GM21737 (cell line): ENCODE data around the gene GAST.

ENCODE experiments used
- ATAC-seq: cut with Tn5 transposase; IDR thresholded peaks from one replicate; pipeline ENCODE4 v1.9.1; 2021; ENCODE audit warnings: mild to moderate bottlenecking, moderate library complexity; ENCODE audit not compliant: unreplicated experiment

The GAST gene

GRCh38 chr17:41738801-41739112, 26.6 kb downstream of the GAST start:
- no peak for ATAC-seq

- no peak for ATAC-seq
Measured at GRCh38 chr17:41739661-41740352, 27.7 kb downstream of the GAST start.

- no peak for ATAC-seq
Measured at GRCh38 chr17:41740506-41740905, 28.4 kb downstream of the GAST start.

GRCh38 chr17:41741709-41742108, 29.6 kb downstream of the GAST start:
- no peak for ATAC-seq

- no peak for ATAC-seq
Measured at GRCh38 chr17:41748275-41748674, 36.1 kb downstream of the GAST start.

GRCh38 chr17:41750862-41751261, 38.7 kb downstream of the GAST start:
- ATAC-seq, result no peak

GRCh38 chr17:41751288-41751687, 39.2 kb downstream of the GAST start:
- ATAC-seq, result no peak

GRCh38 chr17:41754066-41754465, 41.9 kb downstream of the GAST start:
- no peak for ATAC-seq

- no peak for ATAC-seq
Measured at GRCh38 chr17:41758601-41759000, 46.5 kb downstream of the GAST start.

GRCh38 chr17:41760878-41761277, 48.7 kb downstream of the GAST start:
- no peak for ATAC-seq

GRCh38 chr17:41762391-41762790, 50.3 kb downstream of the GAST start:
- ATAC-seq, result no peak

GRCh38 chr17:41762841-41763240, 50.7 kb downstream of the GAST start:
- ATAC-seq, result no peak

- ATAC-seq, result no peak
Measured at GRCh38 chr17:41763327-41763726, 51.2 kb downstream of the GAST start.
